Prostate gland (tissue), 2 donors: Measurements from ENCODE around the gene PADI6.

ENCODE experiments used
- POLR2A ChIP-seq: fragments of 450-650 bp; IDR thresholded peaks from one replicate; pipeline ENCODE4 v1.6.1; 2016; ENCODE audit warnings: antibody characterized with exemption, mild to moderate bottlenecking
- POLR2AphosphoS5 ChIP-seq: sonication (generic); formaldehyde crosslinking; IDR thresholded peaks from one replicate; pipeline ENCODE4 v1.6.1; 2017; ENCODE audit warnings: antibody characterized with exemption
- TF ChIP-seq, protein P1 (sequence below), 4 experiments: fragments of 200-600 bp in 2 of 4; fragments of 450-650 bp in 2 of 4; sonication (generic) in 2 of 4; IDR thresholded peaks; 1 replicate in 3 of 4; 2 replicates in 1 of 4; pipeline ENCODE4 v1.5.1; 2016 to 2019; ENCODE audit warnings: antibody characterized with exemption in 4 of 4, mild to moderate bottlenecking in 2 of 4, moderate library complexity in 2 of 4

DNA sequence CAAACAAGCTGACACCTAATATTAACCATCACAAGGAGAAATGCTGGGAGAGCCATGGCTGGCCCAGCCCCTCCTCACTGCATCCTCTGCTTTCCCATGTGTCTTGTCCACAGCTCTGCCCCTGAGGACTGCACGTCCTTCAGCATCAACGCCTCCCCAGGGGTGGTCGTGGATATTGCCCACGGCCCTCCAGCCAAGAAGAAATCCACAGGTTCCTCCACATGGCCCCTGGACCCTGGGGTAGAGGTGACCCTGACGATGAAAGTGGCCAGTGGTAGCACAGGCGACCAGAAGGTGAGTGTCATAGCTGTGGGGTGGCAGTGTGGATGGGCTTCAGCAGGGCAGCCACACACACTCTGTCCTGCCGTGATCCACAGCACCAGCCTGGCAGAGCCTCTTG is 41.1 kb upstream of the PADI6 start:
- TF ChIP-seq, protein P1, sequence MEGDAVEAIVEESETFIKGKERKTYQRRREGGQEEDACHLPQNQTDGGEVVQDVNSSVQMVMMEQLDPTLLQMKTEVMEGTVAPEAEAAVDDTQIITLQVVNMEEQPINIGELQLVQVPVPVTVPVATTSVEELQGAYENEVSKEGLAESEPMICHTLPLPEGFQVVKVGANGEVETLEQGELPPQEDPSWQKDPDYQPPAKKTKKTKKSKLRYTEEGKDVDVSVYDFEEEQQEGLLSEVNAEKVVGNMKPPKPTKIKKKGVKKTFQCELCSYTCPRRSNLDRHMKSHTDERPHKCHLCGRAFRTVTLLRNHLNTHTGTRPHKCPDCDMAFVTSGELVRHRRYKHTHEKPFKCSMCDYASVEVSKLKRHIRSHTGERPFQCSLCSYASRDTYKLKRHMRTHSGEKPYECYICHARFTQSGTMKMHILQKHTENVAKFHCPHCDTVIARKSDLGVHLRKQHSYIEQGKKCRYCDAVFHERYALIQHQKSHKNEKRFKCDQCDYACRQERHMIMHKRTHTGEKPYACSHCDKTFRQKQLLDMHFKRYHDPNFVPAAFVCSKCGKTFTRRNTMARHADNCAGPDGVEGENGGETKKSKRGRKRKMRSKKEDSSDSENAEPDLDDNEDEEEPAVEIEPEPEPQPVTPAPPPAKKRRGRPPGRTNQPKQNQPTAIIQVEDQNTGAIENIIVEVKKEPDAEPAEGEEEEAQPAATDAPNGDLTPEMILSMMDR (IDR thresholded peaks at IDR 0.05), result no peak
- TF ChIP-seq POLR2A (no peak), POLR2AphosphoS5 (no peak)
